DLD1 (cell line): Measurements from ENCODE around the gene CEACAM18.
"Not testable (repeated sequence)": the region's sequence is repeated elsewhere in the genome, so short reads cannot be mapped to it uniquely, and the experiment has no call there.

Experiments
- in situ Hi-C: cut with HindIII; loops from 2 replicates; pipeline ENCODE4 v1.10.0; 2017; ENCODE audit warnings: low sequenced_read_pairs

CEACAM18 gene

DNA sequence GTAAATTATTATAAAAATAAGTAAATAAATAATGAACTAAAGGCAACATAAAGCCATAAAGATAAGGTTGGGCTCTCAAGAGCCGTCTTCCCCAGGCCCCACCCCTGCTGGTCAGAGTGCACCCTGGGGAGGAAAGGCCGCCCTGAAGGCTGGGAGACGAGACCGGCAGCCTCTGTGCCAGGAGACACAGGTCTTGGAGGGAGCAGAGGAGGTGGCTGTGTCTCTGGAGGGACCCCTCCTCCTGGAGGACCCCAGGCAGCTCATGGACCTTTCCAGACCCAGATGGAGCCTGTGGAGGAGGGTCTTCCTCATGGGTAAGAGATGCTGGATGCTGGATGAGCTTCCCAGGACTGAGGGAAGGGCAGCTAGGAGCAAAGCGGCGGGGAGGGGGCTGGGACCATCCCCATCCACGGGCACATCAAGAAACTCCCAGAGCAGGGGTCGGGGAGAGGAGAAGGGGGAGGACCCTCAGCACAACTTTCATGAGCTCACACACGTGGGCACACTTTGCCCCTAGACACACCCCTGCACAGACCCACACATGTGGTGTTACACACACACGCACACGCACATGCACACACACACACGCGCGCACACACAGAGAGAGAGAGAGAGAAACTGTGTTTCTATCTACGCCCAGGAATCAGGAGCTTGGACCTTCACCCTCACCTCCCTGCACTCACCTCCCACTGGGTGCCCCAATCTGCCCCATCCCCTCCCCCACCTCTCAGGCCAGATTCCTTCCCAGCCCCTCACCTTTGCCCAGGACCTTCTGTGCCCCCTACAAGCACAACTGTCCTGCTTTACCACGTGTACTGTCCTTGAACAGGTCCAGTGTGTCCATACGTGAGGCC, at the start of gene CEACAM18:
Gene CEACAM18, plus strand, starts transcription at position 159 of the 854 bp plus-strand sequence.
- in situ Hi-C loops = no loop called here

DNA sequence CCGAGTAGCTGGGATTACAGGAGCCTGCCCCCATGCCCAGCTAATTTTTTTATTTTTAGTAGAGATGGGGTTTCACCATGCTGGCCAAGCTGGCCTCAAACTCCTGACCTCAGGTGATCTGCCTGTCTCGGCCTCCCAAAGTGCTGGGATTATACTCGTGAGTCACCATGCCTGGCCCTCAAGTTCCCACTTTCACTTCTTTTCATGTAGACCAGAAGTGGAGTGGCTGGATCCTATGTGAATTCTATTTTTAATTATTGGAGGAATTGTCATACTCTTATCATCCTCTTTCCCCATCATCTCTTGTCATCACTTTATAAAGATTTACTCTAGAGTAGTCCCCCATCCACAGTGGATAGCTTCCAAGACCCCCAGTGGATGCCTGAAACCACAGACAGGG, 48.1 kb upstream of the CEACAM18 start:
- in situ Hi-C loops = no loop called here

DNA sequence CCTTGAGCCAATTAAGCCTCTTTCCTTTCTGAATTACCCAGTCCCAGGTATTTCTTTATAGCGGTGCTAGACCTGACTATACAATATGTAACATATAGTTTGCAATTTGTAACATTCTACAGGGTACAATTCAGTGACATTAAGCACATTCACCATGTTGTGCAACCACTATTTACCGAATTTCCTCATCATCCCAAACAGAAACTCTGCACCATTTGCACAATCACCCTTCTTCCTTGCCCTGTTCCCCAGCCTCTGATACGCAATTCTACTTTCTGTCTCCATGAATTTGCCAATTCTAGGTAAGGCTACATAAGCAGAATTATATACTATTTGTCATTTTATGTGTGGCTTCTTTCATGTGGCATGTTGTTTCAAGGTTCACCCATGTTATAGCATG, 47.2 kb upstream of the CEACAM18 start:
- in situ Hi-C loops = no loop called here

DNA sequence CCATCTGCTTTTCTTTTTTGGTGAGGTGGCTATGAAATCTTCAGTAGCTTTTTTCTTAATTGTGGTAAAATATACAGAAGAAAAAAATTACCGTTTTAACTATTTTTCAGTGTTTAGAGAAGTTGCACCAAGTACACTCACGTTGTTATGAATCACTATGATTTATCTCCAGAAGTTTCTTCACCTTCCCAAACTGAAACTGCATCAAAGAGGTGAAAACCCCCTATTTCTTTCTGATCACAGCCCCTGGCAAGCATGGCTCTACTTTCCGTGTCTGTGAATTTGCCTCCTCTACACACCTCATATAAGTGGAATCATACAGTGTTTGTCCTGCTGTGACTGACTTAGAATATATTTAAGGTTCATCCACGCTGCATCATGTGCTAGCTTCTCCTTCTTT, 45.3 kb upstream of the CEACAM18 start:
- in situ Hi-C loops = no loop called here

DNA sequence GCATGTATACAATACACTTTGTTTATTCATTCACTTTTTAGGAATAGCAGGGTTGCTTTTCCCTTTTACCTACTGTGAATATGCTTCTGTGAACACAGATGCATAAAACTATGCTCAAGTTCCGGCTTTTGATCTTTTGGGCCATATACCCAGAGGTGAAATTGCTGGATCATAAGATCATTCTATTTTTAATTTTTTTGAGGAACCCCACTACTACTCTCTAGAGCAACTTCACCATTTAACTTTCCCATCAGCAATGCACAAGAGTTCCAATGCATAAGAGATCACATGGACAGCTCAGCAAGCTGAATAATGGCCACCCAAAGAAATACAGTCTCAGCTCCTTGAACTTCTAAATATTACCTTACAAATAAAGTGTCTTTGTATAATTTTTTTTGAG, 43.9 kb upstream of the CEACAM18 start:
- in situ Hi-C loops = no loop called here

DNA sequence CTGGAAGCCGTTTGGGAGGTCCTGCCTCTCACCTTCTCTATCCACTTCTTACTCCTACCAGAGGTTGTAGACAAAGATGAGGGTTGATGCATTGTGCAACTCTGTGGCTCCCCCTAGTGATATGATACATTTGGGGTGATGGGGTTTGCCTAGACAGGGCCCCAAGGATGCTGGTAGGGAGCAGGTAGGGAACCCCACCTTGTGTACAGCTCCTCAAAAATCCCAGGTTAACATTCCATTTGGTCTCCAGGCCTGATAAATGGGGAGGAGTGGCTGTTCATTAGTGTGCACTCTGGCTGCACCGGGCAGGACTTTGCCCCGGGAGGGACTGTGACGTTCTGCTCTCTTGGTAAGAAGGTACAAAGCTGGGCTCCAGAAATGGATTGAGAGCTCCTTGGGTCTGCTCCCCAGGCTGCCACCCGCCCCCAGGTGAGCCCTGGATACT, 39.3 kb upstream of the CEACAM18 start:
- in situ Hi-C loops = no loop called here

DNA sequence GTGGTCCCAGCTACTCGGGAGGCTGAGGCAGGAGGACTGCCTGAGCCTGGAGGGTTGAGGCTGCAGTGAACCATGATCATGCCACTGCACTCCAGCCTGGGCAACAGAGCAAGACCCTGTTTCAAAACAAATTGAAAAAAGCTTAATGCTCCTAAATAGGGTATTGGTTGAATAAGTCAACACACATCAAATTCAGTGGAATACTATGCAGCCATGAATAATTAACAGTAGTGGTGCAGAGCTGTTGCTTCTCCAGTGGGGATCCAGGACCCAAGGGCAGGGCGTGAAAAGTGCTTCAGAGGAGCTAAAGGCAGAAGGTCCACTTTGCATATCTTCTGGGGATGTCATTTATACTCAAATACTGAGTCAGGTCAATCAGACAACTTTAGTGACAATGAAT, 38.3 kb upstream of the CEACAM18 start:
- in situ Hi-C loops = no loop called here

DNA sequence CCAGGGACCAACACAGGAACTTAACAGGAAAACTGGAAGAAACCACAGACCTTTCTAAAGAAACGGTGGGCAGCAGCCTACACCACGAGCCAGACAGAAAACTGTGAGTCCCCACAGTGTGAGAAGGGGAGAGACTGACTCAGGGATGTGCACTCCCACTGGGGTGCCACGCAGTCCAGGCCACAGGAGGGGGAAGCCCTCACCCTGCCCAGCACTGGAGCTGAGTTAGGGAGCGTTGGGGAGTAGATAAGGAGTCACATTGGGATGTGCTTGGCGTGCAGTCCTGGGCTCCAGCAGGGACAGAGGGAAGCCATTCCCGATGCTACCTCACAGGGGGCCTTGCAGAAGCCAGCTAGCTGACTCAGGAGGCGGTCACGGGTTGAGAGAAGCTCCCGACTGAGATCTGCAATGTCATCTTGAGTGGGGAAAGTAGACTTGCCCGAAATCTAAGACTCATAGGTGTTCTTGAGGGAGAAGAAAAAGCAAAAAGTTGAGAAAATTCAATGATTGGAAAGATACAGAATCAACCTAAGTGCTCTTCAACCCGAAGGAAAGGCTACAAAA, 37.4 kb upstream of the CEACAM18 start:
- in situ Hi-C loops = no loop called here

DNA sequence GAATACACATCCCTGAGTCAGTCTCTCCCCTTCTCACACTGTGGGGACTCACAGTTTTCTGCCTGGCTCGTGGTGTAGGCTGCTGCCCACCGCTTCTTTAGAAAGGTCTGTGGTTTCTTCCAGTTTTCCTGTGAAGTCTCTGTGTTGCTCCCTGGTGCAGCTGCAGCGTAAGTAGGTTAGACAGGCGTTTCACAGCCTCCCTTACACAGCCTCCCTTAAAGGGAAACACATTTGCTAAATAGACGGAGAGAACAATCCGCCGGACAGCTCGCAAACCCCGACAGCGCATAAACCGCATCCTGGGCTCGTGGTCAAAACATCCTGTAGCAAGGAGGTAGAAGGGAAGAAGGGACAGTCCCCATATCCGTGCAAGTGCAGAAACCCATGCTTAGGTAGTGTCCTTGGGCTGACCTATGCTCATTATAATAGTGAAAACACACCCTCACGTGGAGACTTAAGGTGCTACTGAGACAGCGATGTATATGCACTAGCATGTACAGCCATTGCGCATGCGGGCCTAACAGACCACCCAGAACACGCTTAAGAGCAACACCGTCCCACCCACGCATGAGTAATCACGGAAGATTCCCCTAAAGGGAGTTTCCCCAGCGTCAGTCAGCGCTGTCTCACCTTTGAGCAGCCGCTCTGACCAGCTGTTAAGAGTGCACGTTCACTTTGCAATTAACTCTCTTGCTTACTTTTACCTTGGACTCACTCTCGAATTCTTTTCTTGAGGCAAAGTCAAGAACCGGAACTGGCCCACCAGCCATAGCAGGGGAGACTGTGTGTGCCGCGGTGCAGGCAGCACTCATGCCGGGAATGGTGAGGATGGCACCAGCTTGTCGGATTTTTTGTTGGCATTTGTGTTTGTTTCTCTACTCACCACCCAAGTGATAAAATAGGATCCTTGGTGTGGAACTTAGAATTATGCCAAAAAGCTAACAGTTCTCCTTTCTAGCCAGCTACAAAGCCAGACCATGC, 36.6 kb upstream of the CEACAM18 start:
- in situ Hi-C loops = no loop called here

DNA sequence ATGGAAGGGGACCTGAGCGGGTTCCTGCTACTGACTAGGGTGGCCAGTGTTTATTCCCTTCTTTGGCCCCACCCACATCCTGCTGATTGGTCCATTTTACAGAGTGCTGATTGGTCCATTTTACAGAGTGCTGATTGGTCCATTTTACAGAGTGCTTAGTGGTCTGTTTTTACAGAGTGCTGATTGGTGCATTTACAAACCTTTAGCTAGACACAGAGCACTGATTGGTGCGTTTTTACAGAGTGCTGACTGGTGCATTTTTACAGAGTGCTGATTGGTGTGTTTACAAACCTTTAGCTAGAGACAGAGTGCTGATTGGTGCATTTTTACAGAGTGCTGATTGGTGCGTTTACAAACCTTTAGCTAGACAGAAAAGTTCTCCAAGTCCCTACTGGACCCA, 30.8 kb upstream of the CEACAM18 start:
- in situ Hi-C loops = not testable (repeated sequence)

DNA sequence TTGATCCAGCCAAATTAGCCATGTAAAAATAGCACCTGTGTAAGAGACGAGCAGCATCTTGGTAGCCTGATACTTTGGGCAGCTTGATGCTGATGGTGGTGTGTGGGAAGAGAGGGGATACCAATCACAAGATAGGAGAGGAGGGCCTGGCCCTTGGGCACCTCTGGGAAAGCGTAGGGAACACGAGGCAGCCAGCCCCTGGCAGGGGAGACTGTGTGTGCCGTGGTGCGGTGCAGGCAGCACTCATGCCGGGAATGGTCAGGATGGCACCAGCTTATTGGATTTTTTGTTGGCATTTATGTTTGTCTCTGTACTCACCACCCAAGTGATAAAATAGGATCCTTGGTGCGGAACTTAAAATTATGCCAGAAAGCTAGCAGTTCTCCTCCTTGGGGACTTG, 30.3 kb upstream of the CEACAM18 start:
- in situ Hi-C loops = no loop called here

DNA sequence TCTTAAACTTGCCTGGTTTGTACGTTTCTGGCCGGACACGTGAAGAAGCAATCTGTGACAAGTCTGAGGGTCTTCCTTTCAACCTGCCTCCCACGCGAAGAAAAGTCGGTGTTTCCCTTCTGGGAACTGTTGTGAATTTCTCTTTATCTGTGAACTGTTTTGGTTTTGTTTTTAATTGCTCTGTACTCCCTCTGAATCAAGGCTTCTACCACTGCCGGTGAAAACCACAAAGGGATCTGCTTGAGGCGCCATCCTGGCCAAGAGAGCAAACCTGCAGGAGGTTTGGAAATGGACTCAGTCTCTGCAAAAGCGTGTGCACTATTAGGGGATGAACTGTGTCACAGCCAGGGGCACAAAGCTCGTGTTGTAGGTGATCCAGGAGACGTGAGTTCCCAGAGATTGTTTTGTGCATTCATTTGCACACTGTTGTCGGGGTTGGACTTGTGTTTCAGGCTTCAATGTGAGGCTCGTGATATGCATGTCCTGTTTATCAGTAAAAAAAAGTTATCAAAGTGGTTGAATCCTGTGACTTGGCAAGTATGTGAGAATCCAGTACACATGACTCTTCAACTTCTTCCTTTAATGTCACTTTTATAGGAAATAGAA, 29.8 kb upstream of the CEACAM18 start:
- in situ Hi-C loops = no loop called here

DNA sequence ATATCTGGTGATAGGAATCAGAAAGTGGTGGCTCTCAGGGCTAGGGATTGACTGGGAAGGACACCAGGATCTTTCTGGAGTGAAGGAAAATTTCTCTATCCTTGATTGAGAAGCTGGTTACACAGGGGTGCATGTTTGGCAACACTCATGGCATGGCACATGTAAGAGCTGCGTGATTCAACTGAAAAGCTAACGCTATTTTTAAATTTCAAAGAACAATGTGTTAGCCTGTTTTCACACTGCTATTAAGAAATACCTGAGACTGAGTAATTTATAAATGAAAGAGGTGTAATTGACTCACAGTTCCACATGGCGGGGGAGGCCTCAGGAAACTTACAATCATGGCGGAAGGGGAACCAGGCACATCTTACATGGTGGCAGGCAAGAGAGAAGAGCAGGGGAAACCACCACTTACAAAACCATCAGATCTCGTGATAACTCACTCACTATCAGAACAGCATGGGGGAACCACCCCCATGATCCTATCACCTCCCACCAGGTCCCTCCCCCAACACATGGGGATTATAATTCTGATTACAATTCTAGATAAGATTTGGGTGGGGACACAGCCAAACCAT, 27.5 kb upstream of the CEACAM18 start:
- in situ Hi-C loops = no loop called here

DNA sequence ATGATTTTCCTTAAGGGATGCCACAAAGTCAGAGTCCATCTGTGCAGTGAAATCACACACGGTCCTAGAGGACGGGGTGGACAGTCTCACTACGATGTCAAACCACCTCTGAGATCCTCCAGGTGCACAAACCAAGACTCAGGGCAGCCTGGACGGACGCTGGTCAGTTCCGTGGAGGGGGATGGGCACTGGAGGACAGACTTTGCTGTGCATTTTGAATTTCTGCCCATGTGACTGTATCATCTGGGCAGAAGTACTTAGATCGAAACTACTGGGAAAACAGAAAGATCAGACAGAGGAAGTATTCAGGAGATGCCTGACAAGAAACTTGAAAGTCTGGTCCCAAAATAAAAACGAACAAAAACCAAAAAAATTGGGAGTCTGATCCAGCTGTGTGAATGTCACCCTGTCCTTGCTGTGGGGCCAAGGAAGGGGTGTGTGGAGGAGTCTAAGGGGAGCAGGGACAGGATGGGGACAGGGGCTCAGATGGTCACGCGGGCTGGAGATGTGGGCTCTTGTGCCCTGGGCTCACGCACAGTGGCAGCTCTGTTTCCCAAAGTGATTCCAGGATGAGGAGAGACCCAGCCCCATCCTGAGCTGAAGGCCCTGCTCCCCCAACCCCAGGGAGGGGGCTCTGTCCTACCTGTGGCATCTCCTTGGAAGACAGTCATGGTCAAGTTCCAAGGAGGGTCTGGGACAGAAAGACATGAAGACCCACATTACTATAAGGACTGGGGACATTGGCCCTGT, 21.6 kb upstream of the CEACAM18 start:
- in situ Hi-C loops = no loop called here

DNA sequence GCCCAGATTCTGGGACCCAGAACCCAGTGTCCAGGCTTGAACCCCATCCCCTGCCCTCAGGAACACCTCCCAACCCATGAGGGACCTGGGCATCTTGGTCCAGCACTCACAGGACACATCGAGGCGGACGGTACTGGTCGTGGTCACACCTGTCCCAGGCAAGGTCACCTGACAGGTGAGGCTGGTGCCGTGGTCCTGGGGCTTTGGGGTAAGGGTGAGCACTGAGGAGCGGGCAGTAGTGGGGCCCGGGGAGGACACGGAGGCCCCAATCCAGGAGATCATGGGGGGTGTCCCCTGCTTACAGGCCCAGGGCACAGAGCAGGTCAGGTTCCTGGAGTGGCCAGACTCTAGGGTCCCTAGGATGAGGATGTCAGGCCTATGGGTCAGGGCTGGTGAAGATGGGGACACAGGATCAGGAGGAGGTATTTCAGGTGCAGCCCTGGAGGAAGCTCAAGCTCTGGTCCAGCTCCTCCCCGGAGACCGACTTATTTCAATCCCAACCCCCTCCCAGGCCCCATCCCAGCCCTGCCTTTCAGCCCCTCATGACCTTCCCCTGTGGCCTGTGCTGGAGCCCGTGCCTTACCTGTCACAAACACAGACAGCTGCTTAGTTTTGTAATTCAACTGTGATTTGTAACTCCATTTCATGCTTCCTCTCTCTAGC, 20.9 kb upstream of the CEACAM18 start:
- in situ Hi-C loops = no loop called here

DNA sequence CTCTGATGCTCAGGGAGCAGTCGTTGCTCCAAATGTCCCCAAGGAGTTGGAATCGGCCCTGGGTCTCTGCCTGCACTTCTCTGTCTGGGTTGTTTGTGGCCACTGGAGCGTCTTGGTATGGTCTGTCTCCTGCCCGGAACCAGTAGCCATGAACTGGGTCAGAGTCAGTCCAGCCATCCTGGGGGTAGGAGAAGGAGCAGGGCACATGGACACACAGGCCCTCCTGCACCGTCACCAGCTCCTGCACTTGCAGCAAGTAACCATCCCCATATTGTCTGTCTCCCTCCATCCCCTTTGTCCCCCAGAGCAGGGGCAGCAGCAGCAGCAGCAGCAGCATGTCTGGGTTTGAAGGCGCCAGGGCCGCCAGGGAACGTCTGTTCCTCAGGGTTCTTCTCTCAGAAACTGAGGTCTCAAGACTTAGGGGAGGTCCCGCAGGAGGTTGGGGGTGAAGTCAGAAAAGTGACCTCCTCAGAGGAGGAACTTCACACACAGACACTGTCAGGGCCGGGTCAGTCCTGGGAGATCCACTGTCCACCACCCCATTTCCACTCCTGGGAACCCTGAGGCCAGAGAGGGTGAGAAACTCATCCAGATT, 20.2 kb upstream of the CEACAM18 start, which contains the start of gene SIGLEC8:
Gene SIGLEC8, minus strand, starts transcription at position 404 of the 595 bp plus-strand sequence. Its CDS starts 67 bp downstream, at position 337.
- in situ Hi-C loops = no loop called here

DNA sequence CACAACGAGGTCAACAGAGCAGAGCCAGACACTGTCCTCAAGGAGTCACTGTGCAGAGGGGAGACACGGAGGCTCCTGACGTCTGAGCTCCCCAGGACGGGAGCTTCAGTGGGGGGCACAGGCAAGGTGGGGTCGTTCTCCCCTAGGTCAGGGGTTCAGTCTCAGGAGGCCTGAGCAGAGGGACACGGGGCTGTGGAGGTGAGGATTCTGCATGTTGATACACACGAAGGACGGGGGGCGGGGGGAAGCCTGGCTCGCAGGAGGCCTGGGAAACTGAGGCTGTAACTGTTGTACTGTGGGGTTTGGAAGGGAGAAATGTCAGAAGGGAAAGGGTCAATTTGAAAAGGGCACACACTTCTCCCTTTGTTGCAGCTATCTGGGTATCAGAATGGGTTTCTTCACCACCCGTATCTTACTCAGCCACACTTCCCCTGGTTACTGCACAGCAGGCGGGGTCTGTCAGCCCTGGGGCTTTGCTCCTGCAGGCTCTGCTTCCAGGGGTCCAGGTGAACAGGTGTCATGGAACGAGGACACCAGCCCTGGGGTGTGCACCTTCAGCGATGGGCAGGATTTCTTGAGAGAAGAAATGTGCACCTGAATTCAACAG, 19.3 kb upstream of the CEACAM18 start:
- in situ Hi-C loops = no loop called here
